GM19372 (cell line): ENCODE measurements around the gene NELL1.
"Not testable (repeated sequence)": the region's sequence is repeated elsewhere in the genome, so short reads cannot be mapped to it uniquely, and the experiment has no call there.

Experiments
- ATAC-seq: cut with Tn5 transposase; IDR thresholded peaks from one replicate; pipeline ENCODE4 v1.9.1; 2021; ENCODE audit warnings: mild to moderate bottlenecking, low read depth, moderate library complexity; ENCODE audit not compliant: unreplicated experiment

Gene NELL1

DNA sequence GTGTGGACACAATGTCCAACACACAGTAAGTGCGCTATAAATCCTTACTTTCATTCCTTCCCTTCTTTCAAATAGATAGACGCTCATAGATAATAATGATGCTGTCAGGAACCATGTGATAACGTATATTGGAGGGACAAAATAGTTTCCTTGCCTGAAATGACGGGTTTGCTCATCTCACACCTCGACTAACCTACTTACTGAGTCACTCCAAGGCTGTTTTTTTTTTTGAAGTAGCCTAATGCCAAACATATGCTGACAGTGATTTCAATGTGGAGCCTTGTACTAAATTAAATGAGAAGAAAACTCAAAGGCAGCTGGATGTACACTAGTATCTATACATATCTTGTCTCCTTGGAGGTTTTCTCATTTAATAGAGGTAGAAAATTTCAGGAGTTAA, 400.5 kb downstream of the NELL1 start:
- ATAC-seq = no peak

- ATAC-seq = no peak
Observed at GRCh38 chr11:21072558-21072957, 403.2 kb downstream of the NELL1 start.

GRCh38 chr11:21082853-21083252, 413.5 kb downstream of the NELL1 start:
- ATAC-seq = no peak

GRCh38 chr11:21088930-21089329, 419.5 kb downstream of the NELL1 start:
- no peak for ATAC-seq

DNA sequence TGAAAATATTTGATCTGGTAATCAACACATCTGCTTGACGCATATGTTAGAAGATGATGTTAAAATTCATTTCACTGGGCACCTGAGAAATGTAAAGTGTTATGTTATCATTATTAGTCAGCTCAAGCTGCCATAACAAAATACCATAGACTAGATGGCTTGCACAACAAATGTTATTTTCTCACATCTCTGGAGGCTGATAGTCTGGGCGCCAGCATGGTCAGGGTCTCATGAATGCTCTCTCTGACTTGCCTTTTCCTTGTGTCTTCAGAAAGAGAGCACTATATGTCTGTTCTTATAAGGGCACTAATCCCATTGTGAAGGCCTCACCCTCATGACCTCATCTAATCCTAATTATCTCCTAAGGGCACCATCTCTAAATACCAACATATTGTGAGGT, 435.3 kb downstream of the NELL1 start:
- no peak for ATAC-seq

DNA sequence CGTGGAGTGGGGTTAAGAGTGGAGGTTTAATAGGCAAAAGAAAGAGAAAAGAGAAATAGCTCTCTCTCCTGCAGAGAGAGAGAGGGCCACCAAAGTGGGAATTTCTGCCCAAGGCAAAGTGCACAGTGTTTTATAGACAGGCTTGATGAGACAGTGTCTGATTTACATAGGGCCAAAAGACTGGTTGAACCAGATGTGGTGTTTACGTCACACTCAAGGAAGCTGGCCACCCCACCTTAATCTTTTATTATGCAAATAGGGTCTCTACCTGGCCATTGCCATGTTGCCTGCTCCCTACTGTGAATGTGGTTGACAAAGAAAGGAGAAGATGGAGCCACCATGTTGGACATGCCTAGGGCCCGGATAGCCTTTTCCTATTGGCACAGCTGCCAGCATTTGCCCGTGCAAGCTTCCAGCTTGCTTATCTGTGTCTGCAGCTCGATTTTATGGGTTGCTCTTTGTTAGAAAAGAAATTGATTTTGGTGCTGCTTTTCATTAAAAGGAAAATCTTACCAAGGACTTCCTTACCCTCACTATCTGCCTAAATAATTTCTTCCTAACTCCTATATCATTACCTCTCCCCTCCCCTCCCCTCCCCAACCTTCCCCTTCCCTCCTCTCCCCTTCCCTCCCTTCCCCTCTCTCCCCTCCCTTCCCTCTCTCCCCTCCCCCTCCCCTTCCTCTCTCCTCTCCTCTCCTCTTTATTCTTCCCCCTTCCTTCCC, 436.0 kb downstream of the NELL1 start:
- ATAC-seq = no peak

DNA sequence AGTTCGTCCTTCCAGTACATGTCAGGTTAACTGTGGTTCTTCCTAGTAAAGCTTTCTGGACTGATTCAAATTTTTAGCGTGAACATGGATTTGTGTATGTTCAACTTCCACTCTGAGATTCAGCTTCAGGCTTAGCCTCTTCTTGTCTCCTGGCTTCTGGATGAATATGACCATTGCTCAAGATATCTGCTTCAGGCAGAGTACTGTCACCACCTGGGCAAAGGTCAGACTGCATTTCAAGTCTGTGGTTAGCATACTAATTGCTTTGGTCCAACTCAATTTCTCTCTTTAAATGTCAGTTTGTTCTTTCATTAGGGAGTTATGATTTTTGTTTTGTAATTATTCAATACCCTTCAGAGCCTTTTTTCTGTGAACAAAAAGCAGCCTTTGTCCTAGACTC, 440.0 kb downstream of the NELL1 start:
- ATAC-seq = no peak

DNA sequence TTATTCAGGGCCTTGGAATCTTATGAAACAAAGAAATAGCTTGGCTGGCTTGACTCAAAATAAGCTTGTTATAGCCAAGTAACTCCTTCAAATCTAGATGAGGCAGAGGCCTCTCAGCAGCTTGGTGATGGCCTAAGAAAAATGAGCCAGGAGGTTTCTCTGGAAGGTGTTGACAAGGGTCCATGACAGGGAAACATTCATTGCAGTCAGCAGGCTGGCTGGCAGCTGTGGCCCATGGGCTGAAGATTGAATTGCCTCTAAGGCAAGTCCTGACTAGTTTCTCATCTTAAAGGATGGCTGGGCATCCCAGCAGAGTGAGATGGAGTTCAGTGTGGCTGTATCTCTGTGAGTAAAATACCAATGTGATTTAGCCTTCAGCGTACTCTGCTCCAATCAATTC, 441.0 kb downstream of the NELL1 start:
- ATAC-seq = no peak

DNA sequence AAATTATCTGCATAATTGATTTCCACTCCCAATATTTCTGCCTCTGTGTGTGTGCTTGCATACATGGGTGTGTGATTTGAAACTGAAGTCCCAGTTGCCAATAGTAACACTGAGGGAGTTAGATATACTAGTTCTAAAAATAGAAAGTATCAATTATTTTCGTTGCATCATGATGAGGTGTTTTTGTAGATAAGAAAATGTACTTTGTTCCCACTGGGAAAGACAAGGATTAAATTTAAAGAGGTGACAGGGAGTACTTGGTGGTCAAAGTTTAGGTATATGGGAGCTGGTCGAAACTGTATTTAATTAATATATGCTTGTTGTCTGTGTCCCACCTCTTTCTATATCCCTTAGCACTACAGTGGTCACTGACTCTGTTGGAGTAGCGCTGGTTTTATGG, 444.5 kb downstream of the NELL1 start:
- ATAC-seq = no peak

DNA sequence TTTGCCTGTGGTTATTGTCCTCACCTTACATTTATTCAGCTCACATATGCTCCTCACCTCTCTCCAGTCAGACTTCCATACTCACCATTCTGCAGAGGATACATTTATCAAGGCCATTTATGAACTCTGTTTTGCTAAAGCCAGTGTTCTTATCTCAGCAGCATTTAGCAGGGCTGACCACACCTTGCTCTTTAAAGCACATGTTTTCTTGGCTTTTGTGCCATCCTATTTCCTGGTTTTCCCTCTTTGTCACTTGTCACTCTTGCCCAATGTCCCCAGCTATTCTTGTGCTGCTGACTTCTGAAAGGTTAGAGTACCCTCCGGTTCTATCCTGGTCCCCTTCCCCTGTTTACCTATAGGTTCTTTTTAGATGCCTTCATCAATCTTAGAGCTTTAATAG, 446.6 kb downstream of the NELL1 start:
- ATAC-seq = no peak

DNA sequence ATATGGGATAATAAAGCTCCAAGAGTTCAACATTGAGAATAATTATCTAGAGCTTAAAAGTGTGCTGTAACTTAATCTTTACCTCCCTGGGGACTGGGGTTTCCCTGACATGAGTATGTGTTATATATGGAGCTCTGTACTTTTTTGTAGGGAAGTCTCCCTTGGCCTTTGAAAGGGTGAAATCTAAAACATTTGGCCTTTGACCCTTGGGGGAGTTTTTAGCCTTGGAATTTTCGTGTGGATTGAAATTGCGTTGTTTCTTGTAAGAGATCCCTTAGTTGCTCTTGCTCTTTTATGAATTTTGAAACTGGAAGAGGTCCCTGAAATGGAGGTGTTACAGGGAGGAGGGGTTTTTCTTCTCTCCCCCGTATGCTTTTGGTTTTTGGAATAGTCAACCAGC, 450.0 kb downstream of the NELL1 start:
- no peak for ATAC-seq

- ATAC-seq = no peak
Observed at GRCh38 chr11:21121991-21122390, 452.6 kb downstream of the NELL1 start.

- ATAC-seq = no peak
Observed at GRCh38 chr11:21122523-21122922, 453.1 kb downstream of the NELL1 start.

GRCh38 chr11:21132146-21132720, 462.8 kb downstream of the NELL1 start:
- no peak for ATAC-seq

- no peak for ATAC-seq
Observed at GRCh38 chr11:21133244-21133643, 463.9 kb downstream of the NELL1 start.

DNA sequence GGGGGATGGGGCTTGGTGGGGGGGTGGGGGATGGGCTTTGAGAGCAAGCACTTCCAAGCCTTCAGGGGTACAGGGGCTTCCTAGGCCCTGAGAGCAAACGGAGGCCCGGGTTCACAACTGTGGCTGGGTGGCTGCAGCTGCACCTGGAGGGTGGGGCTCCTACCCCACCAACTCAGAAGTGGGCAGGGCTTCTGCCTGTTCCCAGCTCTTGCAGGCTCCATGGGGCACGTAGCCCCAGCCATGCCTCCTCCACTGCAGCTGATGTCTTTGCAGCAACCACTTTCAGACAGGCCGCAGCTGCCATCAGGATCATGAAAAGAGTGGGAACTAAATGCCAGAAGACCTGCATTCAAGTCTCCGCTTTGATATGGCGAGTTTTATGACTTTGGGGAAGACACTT, 464.3 kb downstream of the NELL1 start:
- ATAC-seq = no peak

DNA sequence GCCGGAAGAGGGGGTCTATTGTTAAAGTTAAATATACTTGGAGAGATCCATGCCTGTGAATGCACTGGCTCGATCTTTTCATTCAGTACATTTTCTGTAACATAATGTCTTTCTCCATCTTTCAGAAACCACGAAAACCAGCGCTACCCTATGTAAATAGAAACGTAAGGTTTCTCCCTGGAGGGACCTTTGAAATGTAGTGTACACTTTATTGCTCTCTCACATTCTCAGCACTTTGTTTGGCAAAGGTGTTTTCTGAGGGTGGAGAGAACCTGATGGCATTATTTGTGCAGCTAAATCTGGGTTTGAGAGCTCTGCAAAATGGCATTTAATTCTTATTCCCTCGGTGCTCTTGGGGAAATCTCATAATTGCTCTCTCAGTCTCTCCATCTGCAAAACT, 468.4 kb downstream of the NELL1 start:
- no peak for ATAC-seq

- ATAC-seq = not testable (repeated sequence)
Observed at GRCh38 chr11:21141557-21141956, 472.2 kb downstream of the NELL1 start.

GRCh38 chr11:21142007-21142406, 472.6 kb downstream of the NELL1 start:
- ATAC-seq = no peak

- no peak for ATAC-seq
Observed at GRCh38 chr11:21144531-21144930, 475.1 kb downstream of the NELL1 start.

DNA sequence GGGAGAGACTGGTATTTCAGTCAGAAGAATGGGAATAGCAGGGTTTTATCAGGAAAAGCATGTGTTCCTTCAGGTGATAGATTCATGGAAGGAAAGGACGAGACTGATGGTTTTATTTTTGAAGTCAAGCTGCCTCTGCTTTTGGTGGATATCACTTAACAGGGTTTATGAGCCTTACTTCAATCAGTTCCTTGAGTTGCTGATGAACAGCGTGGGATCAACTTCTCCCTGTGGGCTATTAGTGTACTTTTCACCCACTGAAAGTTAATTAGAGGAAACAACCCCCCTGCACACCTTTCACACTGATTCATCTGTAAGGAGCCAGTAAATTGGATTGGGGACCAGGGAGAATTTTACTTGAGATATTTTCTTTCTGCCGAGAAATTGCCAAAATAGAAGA, 479.0 kb downstream of the NELL1 start:
- no peak for ATAC-seq

GRCh38 chr11:21160140-21160539, 490.8 kb downstream of the NELL1 start:
- ATAC-seq = no peak

GRCh38 chr11:21169639-21170038, 500.3 kb downstream of the NELL1 start:
- no peak for ATAC-seq
